HL-60 (cell line): Measurements from ENCODE around the gene PABPN1L.

Source experiments
- DNase-seq, 2 experiments: peaks; one replicate each; pipeline ENCODE4 v3.0.0-alpha.2; 2010 to 2020; ENCODE audit warnings: low read depth in 1 of 2, low spot score in 1 of 2
- H3K27ac ChIP-seq: fragments of 250-450 bp; sonication (Bioruptor Pico); replicated peaks from 2 replicates; pipeline ENCODE4 v1.5.1; 2020; ENCODE audit warnings: mild to moderate bottlenecking, moderate library complexity
- H3K27me3 ChIP-seq: fragments of 250-450 bp; sonication (Bioruptor Pico); 2 replicates; pipeline ENCODE4 v1.5.1; 2021; ENCODE audit warnings: mild to moderate bottlenecking, moderate library complexity; ENCODE audit not compliant: insufficient read depth, poor library complexity, severe bottlenecking
- H3K4me3 ChIP-seq: replicated peaks from 2 replicates; pipeline ENCODE4 v1.5.1; 2011; ENCODE audit warnings: mild to moderate bottlenecking, control low read depth, low read length; ENCODE audit not compliant: insufficient read depth
- GABPA ChIP-seq: IDR thresholded peaks from 2 replicates; pipeline ENCODE4 v1.6.1; 2012; ENCODE audit warnings: low read depth
- POLR2AphosphoS5 ChIP-seq: IDR thresholded peaks from 2 replicates; pipeline ENCODE4 v1.6.1; 2012; ENCODE audit warnings: low read depth
- SPI1 ChIP-seq: IDR thresholded peaks from 2 replicates; pipeline ENCODE4 v1.6.1; 2012; ENCODE audit warnings: low read depth, mild to moderate bottlenecking, borderline replicate concordance
- TF ChIP-seq, protein P1 (sequence below): IDR thresholded peaks from one replicate; pipeline ENCODE4 v1.5.1; 2011; ENCODE audit warnings: low read length, control low read depth, inconsistent platforms; ENCODE audit not compliant: insufficient read depth
- TF ChIP-seq, protein P2 (sequence below): IDR thresholded peaks from 2 replicates; pipeline ENCODE4 v1.6.1; 2012; ENCODE audit warnings: low read depth; ENCODE audit not compliant: insufficient replicate concordance

Gene PABPN1L

DNA sequence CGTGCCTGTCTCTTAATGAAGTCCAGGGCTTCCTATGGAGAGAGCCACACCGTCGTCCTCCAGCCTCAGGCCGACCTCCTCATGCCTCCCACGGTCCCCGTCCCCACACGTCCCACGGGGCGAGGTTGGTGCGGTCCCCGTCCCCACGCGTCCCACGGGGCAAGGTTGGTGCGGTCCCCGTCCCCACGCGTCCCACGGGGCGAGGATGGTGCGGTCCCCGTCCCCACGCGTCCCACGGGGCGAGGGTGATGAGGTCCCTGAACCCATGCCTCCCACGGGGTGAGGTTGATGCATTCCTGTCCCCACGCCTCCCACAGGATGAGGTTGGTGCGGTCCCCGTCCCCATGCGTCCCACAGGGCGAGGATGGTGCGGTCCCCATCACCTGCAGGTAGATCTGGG is 30.6 kb downstream of the PABPN1L start:
- H3K27me3 ChIP-seq = no peaks in the 10 kb centered on the region
- no peak overlapping the region for H3K4me3 ChIP-seq
- TF ChIP-seq, protein P1, sequence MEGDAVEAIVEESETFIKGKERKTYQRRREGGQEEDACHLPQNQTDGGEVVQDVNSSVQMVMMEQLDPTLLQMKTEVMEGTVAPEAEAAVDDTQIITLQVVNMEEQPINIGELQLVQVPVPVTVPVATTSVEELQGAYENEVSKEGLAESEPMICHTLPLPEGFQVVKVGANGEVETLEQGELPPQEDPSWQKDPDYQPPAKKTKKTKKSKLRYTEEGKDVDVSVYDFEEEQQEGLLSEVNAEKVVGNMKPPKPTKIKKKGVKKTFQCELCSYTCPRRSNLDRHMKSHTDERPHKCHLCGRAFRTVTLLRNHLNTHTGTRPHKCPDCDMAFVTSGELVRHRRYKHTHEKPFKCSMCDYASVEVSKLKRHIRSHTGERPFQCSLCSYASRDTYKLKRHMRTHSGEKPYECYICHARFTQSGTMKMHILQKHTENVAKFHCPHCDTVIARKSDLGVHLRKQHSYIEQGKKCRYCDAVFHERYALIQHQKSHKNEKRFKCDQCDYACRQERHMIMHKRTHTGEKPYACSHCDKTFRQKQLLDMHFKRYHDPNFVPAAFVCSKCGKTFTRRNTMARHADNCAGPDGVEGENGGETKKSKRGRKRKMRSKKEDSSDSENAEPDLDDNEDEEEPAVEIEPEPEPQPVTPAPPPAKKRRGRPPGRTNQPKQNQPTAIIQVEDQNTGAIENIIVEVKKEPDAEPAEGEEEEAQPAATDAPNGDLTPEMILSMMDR = no peak
- TF ChIP-seq GABPA (no peak), POLR2AphosphoS5 (no peak), SPI1 (no peak)
- TF ChIP-seq, protein P2, sequence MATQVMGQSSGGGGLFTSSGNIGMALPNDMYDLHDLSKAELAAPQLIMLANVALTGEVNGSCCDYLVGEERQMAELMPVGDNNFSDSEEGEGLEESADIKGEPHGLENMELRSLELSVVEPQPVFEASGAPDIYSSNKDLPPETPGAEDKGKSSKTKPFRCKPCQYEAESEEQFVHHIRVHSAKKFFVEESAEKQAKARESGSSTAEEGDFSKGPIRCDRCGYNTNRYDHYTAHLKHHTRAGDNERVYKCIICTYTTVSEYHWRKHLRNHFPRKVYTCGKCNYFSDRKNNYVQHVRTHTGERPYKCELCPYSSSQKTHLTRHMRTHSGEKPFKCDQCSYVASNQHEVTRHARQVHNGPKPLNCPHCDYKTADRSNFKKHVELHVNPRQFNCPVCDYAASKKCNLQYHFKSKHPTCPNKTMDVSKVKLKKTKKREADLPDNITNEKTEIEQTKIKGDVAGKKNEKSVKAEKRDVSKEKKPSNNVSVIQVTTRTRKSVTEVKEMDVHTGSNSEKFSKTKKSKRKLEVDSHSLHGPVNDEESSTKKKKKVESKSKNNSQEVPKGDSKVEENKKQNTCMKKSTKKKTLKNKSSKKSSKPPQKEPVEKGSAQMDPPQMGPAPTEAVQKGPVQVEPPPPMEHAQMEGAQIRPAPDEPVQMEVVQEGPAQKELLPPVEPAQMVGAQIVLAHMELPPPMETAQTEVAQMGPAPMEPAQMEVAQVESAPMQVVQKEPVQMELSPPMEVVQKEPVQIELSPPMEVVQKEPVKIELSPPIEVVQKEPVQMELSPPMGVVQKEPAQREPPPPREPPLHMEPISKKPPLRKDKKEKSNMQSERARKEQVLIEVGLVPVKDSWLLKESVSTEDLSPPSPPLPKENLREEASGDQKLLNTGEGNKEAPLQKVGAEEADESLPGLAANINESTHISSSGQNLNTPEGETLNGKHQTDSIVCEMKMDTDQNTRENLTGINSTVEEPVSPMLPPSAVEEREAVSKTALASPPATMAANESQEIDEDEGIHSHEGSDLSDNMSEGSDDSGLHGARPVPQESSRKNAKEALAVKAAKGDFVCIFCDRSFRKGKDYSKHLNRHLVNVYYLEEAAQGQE = no peak
- DNase-seq = no peak
- H3K27ac ChIP-seq = no peak overlapping the region

DNA sequence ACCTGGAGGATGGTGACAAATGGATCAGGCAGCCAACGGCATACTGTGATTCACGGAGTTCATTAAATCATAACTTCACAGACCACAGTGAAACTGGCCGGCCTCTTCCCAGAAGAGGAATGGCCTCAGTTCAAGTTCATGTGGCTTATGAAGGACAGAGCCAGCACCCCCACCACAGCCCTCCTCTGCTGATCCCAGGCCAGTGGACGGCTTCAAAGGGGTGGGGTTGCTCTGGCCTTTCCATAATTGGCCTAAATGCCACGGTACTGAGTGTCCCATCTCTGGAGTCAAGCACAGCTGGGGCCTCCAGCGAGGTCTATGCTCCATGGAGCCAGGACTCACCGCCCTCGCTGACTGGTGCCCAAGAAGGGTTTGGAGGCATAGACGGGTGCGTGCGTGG is 31.1 kb downstream of the PABPN1L start:
- Histone ChIP-seq H3K4me3 (no peak overlapping the region), H3K27ac (no peak overlapping the region), H3K27me3 (no peaks in the 10 kb centered on the region)
- TF ChIP-seq, protein P1 = no peak
- TF ChIP-seq GABPA (no peak), POLR2AphosphoS5 (no peak), SPI1 (no peak)
- TF ChIP-seq, protein P2 = no peak
- no peak for DNase-seq

DNA sequence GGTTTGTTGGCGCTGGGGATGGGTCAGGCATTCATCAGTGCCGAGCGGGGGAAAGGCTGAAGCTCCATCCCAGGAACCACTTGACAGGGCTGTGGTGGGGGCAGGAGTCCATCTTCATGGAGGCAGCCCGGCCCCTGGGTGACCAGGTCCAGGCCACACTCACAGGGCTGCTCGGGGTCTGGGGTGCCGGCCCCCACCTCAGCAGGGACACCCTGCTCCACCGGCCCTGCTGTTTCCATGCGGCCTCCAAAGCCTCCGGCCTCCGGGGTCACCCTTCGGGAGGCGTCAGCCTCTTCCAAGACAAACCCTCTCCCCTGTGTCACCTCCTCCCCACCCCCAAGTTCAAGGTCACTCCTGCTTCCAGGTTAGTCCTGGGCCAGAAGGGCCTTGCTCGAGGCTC is 31.8 kb downstream of the PABPN1L start:
- no peaks in the 10 kb centered on the region for H3K27me3 ChIP-seq
- no peak for TF ChIP-seq GABPA
- TF ChIP-seq, protein P1 = no peak
- no peak for TF ChIP-seq POLR2AphosphoS5
- no peak for DNase-seq
- H3K27ac ChIP-seq = no peak overlapping the region
- H3K4me3 ChIP-seq = no peak overlapping the region

DNA sequence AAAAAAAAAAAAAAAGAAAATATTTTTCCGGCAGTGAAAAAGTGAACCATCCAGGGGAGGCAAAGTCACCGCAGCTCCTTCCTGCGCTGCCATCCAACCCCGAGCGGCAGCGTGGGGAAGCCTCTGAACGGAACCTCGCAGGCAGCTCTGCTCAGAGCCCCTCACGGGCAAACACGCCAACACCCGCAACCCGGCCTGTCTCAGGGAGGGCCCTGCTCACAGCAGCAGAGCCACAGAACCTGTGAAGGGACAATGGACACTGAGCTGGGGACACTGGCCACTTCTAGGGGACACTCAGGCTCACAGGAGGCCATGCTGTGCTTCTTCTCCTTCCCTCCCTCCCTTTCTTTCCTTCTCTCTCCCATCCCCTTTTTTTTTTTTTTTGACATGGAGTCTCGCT is 33.4 kb downstream of the PABPN1L start:
- no peak overlapping the region for H3K27ac ChIP-seq
- no peak overlapping the region for H3K4me3 ChIP-seq
- H3K27me3 ChIP-seq = no peaks in the 10 kb centered on the region
- DNase-seq = no peak
- TF ChIP-seq GABPA = no peak
- TF ChIP-seq SPI1 = no peak
- TF ChIP-seq, protein P2 = no peak
- TF ChIP-seq, protein P1 = no peak
- TF ChIP-seq POLR2AphosphoS5 = no peak
